ENCODE measurements around the gene TMEM117.

Gene TMEM117

DNA sequence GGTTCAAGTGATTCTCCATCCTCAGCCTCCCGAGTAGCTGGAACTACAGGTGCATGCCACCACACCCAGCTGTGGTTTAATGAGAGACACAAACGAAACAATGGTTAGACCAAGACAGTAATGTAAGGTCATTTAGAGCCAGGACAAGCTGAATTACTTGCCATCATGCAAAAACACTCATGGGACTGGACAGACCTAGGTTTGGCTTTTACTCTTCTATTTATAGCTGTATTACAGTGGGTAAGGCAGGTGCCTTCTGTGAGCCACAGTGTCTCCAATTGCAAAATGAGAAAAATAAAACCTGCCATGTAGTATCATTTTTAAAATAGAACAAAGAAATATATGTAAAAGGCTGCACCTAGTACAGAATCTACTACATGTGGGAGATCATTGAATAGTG lies 527.1 kb downstream of the TMEM117 start:
- no peaks in the 10 kb centered on the region for H3K36me3 ChIP-seq (replicated peaks; ENCODE audit: low read depth, low read length)
- H3K9ac ChIP-seq (ENCODE audit: low read length): no peak overlapping the region
- H3K27me3 ChIP-seq (ENCODE audit: low read depth, low read length): no peaks in the 10 kb centered on the region
- H2AFZ ChIP-seq (ENCODE audit: low read depth, low read length): no peak overlapping the region
- H3K27ac ChIP-seq (ENCODE audit: low read length): no peak overlapping the region
- TF ChIP-seq EZH2phosphoT487 (IDR thresholded peaks at IDR 0.05; ENCODE audit: low read depth): no peak
- TF ChIP-seq, protein P1, sequence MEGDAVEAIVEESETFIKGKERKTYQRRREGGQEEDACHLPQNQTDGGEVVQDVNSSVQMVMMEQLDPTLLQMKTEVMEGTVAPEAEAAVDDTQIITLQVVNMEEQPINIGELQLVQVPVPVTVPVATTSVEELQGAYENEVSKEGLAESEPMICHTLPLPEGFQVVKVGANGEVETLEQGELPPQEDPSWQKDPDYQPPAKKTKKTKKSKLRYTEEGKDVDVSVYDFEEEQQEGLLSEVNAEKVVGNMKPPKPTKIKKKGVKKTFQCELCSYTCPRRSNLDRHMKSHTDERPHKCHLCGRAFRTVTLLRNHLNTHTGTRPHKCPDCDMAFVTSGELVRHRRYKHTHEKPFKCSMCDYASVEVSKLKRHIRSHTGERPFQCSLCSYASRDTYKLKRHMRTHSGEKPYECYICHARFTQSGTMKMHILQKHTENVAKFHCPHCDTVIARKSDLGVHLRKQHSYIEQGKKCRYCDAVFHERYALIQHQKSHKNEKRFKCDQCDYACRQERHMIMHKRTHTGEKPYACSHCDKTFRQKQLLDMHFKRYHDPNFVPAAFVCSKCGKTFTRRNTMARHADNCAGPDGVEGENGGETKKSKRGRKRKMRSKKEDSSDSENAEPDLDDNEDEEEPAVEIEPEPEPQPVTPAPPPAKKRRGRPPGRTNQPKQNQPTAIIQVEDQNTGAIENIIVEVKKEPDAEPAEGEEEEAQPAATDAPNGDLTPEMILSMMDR (IDR thresholded peaks at IDR 0.05; ENCODE audit: low read depth, low read length): no peak
- no peak overlapping the region for H3K4me3 ChIP-seq (ENCODE audit: low read length)
- H3K4me1 ChIP-seq (ENCODE audit: low read length): no peaks in the 10 kb centered on the region
- no peak overlapping the region for H3K4me2 ChIP-seq (ENCODE audit: low read length)
- H3K9me3 ChIP-seq (ENCODE audit: insufficient read depth, low read length): no peaks in the 10 kb centered on the region
- H3K79me2 ChIP-seq (ENCODE audit: low read length): no peaks in the 10 kb centered on the region
- H4K20me1 ChIP-seq (ENCODE audit: insufficient read depth, low read length): no peaks in the 10 kb centered on the region

DNA sequence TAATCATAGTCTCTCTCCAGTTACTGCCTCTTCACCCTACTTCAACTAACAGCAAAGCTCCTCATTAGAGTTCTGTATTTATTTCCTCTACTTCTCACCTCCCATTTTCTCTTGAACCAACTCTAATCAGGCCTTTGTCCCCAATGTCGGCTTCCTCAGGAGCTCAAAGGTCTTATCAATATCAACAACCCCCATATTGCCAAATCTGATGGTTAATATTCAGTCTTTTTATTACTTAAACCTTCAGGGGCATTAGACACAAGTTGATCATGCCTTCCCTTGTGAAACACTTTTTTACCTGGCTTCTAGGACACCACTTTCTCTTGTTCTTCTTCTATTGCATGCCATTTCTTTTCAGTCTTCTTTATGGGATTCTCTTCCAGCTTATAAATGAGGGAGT lies 531.3 kb downstream of the TMEM117 start:
- Histone ChIP-seq H3K4me1 (ENCODE audit: low read length) (no peaks in the 10 kb centered on the region), H3K9me3 (ENCODE audit: insufficient read depth, low read length) (no peaks in the 10 kb centered on the region), H4K20me1 (ENCODE audit: insufficient read depth, low read length) (no peaks in the 10 kb centered on the region), H3K4me3 (ENCODE audit: low read length) (no peak overlapping the region), H3K9ac (ENCODE audit: low read length) (no peak overlapping the region), H3K79me2 (ENCODE audit: low read length) (no peaks in the 10 kb centered on the region), H2AFZ (ENCODE audit: low read depth, low read length) (no peak overlapping the region), H3K4me2 (ENCODE audit: low read length) (no peak overlapping the region), H3K27me3 (ENCODE audit: low read depth, low read length) (no peaks in the 10 kb centered on the region), H3K27ac (ENCODE audit: low read length) (no peak overlapping the region), H3K36me3 (replicated peaks; ENCODE audit: low read depth, low read length) (no peaks in the 10 kb centered on the region)
- TF ChIP-seq, protein P1 (IDR thresholded peaks at IDR 0.05; ENCODE audit: low read depth, low read length): no peak
- no peak for TF ChIP-seq EZH2phosphoT487 (IDR thresholded peaks at IDR 0.05; ENCODE audit: low read depth)

DNA sequence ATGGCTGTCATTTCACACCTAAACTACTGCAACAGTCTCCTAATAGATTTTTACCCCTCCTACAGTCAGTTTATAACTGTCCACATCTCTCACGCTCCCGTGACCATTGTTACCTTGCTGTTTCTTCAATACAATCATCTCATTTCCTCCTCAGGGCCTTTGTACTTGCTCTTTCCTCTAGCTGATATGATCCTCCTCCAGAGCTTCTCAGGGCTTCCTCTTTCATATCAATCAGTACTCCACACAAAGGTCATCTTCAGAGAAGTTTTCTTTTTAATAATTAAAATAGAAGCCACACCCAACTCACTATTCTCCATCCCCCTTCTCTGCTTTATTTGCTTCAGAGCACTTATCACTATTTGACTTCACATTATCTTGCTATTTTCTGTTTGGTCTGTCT lies 532.0 kb downstream of the TMEM117 start:
- Histone ChIP-seq H4K20me1 (ENCODE audit: insufficient read depth, low read length) (no peaks in the 10 kb centered on the region), H3K9me3 (ENCODE audit: insufficient read depth, low read length) (no peaks in the 10 kb centered on the region), H3K9ac (ENCODE audit: low read length) (no peak overlapping the region), H3K36me3 (replicated peaks; ENCODE audit: low read depth, low read length) (no peaks in the 10 kb centered on the region), H3K79me2 (ENCODE audit: low read length) (no peaks in the 10 kb centered on the region), H3K4me3 (ENCODE audit: low read length) (no peak overlapping the region), H3K4me2 (ENCODE audit: low read length) (no peak overlapping the region), H3K27me3 (ENCODE audit: low read depth, low read length) (no peaks in the 10 kb centered on the region), H3K4me1 (ENCODE audit: low read length) (no peaks in the 10 kb centered on the region), H2AFZ (ENCODE audit: low read depth, low read length) (no peak overlapping the region), H3K27ac (ENCODE audit: low read length) (no peak overlapping the region)
- no peak for TF ChIP-seq EZH2phosphoT487 (IDR thresholded peaks at IDR 0.05; ENCODE audit: low read depth)
- TF ChIP-seq, protein P1 (IDR thresholded peaks at IDR 0.05; ENCODE audit: low read depth, low read length): no peak

DNA sequence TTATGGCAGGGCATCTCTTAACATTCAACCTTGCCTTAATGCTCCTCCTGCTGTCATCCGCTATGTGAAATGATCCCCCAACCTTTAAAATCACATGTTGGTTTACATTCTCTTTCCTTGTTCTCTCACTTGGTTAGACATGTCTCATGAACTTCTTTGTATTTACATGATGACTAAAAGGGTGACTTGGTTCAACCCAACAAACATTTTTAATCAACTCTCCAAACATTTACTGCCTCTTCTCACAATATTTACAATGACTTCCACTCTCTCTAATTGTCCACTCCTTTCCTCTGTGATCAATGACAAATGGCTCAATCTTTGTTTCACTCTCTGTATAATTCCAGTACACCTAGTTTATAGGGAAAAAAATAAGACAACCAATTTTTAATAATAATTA lies 534.1 kb downstream of the TMEM117 start:
- no peaks in the 10 kb centered on the region for H3K4me1 ChIP-seq (ENCODE audit: low read length)
- no peak overlapping the region for H2AFZ ChIP-seq (ENCODE audit: low read depth, low read length)
- H3K9me3 ChIP-seq (ENCODE audit: insufficient read depth, low read length): no peaks in the 10 kb centered on the region
- no peaks in the 10 kb centered on the region for H3K36me3 ChIP-seq (replicated peaks; ENCODE audit: low read depth, low read length)
- H3K4me2 ChIP-seq (ENCODE audit: low read length): no peak overlapping the region
- H4K20me1 ChIP-seq (ENCODE audit: insufficient read depth, low read length): no peaks in the 10 kb centered on the region
- H3K79me2 ChIP-seq (ENCODE audit: low read length): no peaks in the 10 kb centered on the region
- H3K9ac ChIP-seq (ENCODE audit: low read length): no peak overlapping the region
- no peak overlapping the region for H3K4me3 ChIP-seq (ENCODE audit: low read length)
- TF ChIP-seq, protein P1 (IDR thresholded peaks at IDR 0.05; ENCODE audit: low read depth, low read length): no peak
- no peak for TF ChIP-seq EZH2phosphoT487 (IDR thresholded peaks at IDR 0.05; ENCODE audit: low read depth)
- H3K27ac ChIP-seq (ENCODE audit: low read length): no peak overlapping the region
- no peaks in the 10 kb centered on the region for H3K27me3 ChIP-seq (ENCODE audit: low read depth, low read length)
